H9 (cell line): ENCODE results near the gene ALKBH2. TPM values are rescaled to one million over a fixed set of nuclear protein-coding genes. Genes with fewer than 3 reads are reported as not detected.
A peak's percentile ranks its signal among the peaks of the same experiment; 100 is the strongest.

ENCODE experiments used
- DNase-seq: peaks from one replicate; pipeline ENCODE4 v3.0.0-alpha.2; 2017
- H2AFZ ChIP-seq: one replicate; pipeline ENCODE4 v1.6.1; 2013; ENCODE audit warnings: mild to moderate bottlenecking, low read length, control low read depth, moderate library complexity
- H2AK5ac ChIP-seq: 2 replicates; pipeline ENCODE4 v1.6.1; 2013; ENCODE audit warnings: low read length, control low read depth, mixed read lengths; ENCODE audit not compliant: insufficient read length
- H2BK120ac ChIP-seq: one replicate; pipeline ENCODE4 v1.6.1; 2013; ENCODE audit warnings: low read depth, mild to moderate bottlenecking, low read length, control low read depth, inconsistent platforms; ENCODE audit not compliant: poor library complexity, severe bottlenecking
- H2BK12ac ChIP-seq: 2 replicates; pipeline ENCODE4 v1.6.1; 2013; ENCODE audit warnings: low read length, control low read depth, mixed read lengths, low read depth; ENCODE audit not compliant: insufficient read length
- H2BK15ac ChIP-seq: 2 replicates; pipeline ENCODE4 v1.6.1; 2013; ENCODE audit warnings: low read depth, low read length, control low read depth
- H2BK20ac ChIP-seq: one replicate; pipeline ENCODE4 v1.6.1; 2013; ENCODE audit warnings: low read depth, mild to moderate bottlenecking, low read length, control low read depth, inconsistent platforms; ENCODE audit not compliant: poor library complexity, severe bottlenecking
- H2BK5ac ChIP-seq: 2 replicates; pipeline ENCODE4 v1.6.1; 2013; ENCODE audit warnings: low read length, control low read depth, mixed read lengths; ENCODE audit not compliant: insufficient read length
- H3K14ac ChIP-seq: 2 replicates; pipeline ENCODE4 v1.6.1; 2013; ENCODE audit warnings: low read length, control low read depth; ENCODE audit not compliant: insufficient read depth
- H3K18ac ChIP-seq: 2 replicates; pipeline ENCODE4 v1.6.1; 2013; ENCODE audit warnings: low read depth, mild to moderate bottlenecking, mixed read lengths, low read length, control low read depth; ENCODE audit not compliant: insufficient read length
- H3K23ac ChIP-seq: 2 replicates; pipeline ENCODE4 v1.6.1; 2013; ENCODE audit warnings: low read length, control low read depth, mixed read lengths, low read depth; ENCODE audit not compliant: insufficient read length
- H3K23me2 ChIP-seq: 2 replicates; pipeline ENCODE4 v1.6.1; 2013; ENCODE audit warnings: low read depth, mild to moderate bottlenecking, mixed read lengths, low read length, control low read depth; ENCODE audit not compliant: insufficient read length, poor library complexity, severe bottlenecking
- H3K27ac ChIP-seq: 2 replicates; pipeline ENCODE4 v1.5.1; 2013; ENCODE audit warnings: low read length, control low read depth, mixed read lengths, low read depth; ENCODE audit not compliant: insufficient read length
- H3K27me3 ChIP-seq: 2 replicates; pipeline ENCODE4 v1.6.1; 2013; ENCODE audit warnings: low read length, control low read depth, inconsistent platforms; ENCODE audit not compliant: insufficient read depth
- H3K4ac ChIP-seq: 2 replicates; pipeline ENCODE4 v1.6.1; 2013; ENCODE audit warnings: low read depth, mild to moderate bottlenecking, control low read depth, inconsistent platforms, low read length, moderate library complexity
- H3K4me1 ChIP-seq: 2 replicates; pipeline ENCODE4 v1.6.1; 2013; ENCODE audit warnings: low read length, control low read depth, inconsistent platforms; ENCODE audit not compliant: insufficient read depth
- H3K4me2 ChIP-seq: 2 replicates; pipeline ENCODE4 v1.6.1; 2013; ENCODE audit warnings: low read length, control low read depth, mixed read lengths; ENCODE audit not compliant: insufficient read length, insufficient read depth
- H3K56ac ChIP-seq: 2 replicates; pipeline ENCODE4 v1.6.1; 2013; ENCODE audit warnings: low read depth, mild to moderate bottlenecking, mixed read lengths, low read length, control low read depth; ENCODE audit not compliant: insufficient read length
- H3K79me1 ChIP-seq: 2 replicates; pipeline ENCODE4 v1.6.1; 2013; ENCODE audit warnings: low read depth, mild to moderate bottlenecking, moderate library complexity, low read length, control low read depth, inconsistent platforms; ENCODE audit not compliant: insufficient read depth, poor library complexity, severe bottlenecking
- H3K79me2 ChIP-seq: 2 replicates; pipeline ENCODE4 v1.6.1; 2013; ENCODE audit warnings: low read length, control low read depth, inconsistent platforms; ENCODE audit not compliant: insufficient read depth
- H3K9ac ChIP-seq: 2 replicates; pipeline ENCODE4 v1.6.1; 2013; ENCODE audit warnings: low read length, control low read depth, mixed read lengths; ENCODE audit not compliant: insufficient read length; ENCODE audit errors: extremely low read depth
- H3K9me3 ChIP-seq: one replicate; pipeline ENCODE4 v1.6.1; 2013; ENCODE audit warnings: low read depth, low read length, inconsistent platforms; ENCODE audit not compliant: control insufficient read depth
- H3T11ph ChIP-seq: one replicate; pipeline ENCODE4 v1.6.1; 2013; ENCODE audit warnings: mild to moderate bottlenecking, low read length, control low read depth, inconsistent platforms
- H4K20me1 ChIP-seq: one replicate; pipeline ENCODE4 v1.6.1; 2013; ENCODE audit not compliant: control insufficient read depth, insufficient read length, insufficient read depth
- H4K5ac ChIP-seq: 2 replicates; pipeline ENCODE4 v1.6.1; 2013; ENCODE audit warnings: low read depth, mild to moderate bottlenecking, mixed read lengths, low read length, control low read depth; ENCODE audit not compliant: insufficient read length
- H4K8ac ChIP-seq: replicated peaks from 2 replicates; pipeline ENCODE4 v1.6.1; 2013; ENCODE audit warnings: low read length, control low read depth, mixed read lengths, low read depth; ENCODE audit not compliant: insufficient read length
- H4K91ac ChIP-seq: 2 replicates; pipeline ENCODE4 v1.6.1; 2013; ENCODE audit warnings: low read depth, mild to moderate bottlenecking, moderate library complexity, mixed read lengths, low read length, control low read depth; ENCODE audit not compliant: insufficient read length
- H3K27ac Mint-ChIP-seq, 3 experiments: 2 replicates in 2 of 3; 3 replicates in 1 of 3; pipeline ENCODE4 v1.8.0; 2020 to 2021; ENCODE audit warnings: mixed read lengths in 3 of 3, mild to moderate bottlenecking in 1 of 3, moderate library complexity in 1 of 3
- H3K27me3 Mint-ChIP-seq: 2 replicates; pipeline ENCODE4 v1.8.0; 2021; ENCODE audit warnings: low read depth, mild to moderate bottlenecking, moderate library complexity, mixed read lengths
- H3K36me3 Mint-ChIP-seq, 3 experiments: 2 replicates in 2 of 3; 3 replicates in 1 of 3; pipeline ENCODE4 v1.8.0; 2020 to 2021; ENCODE audit warnings: low read depth in 3 of 3, mixed read lengths in 3 of 3; ENCODE audit not compliant: insufficient read depth in 1 of 3
- H3K4me1 Mint-ChIP-seq, 2 experiments: 2 replicates each; pipeline ENCODE4 v1.8.0; 2020; ENCODE audit warnings: mixed read lengths in 2 of 2
- H3K4me3 Mint-ChIP-seq, 2 experiments: 2 replicates in 1 of 2; 3 replicates in 1 of 2; pipeline ENCODE4 v1.8.0; 2020 to 2021; ENCODE audit warnings: mild to moderate bottlenecking in 2 of 2, mixed read lengths in 2 of 2, moderate library complexity in 1 of 2
- H3K9me3 Mint-ChIP-seq, 2 experiments: 2 replicates in 1 of 2; 3 replicates in 1 of 2; pipeline ENCODE4 v1.8.0; 2020; ENCODE audit warnings: mild to moderate bottlenecking in 2 of 2, mixed read lengths in 2 of 2, moderate library complexity in 1 of 2
- CTCF ChIP-seq: fragments of 200-600 bp; sonication (generic); conservative IDR thresholded peaks from 3 replicates; pipeline ENCODE4 v1.8.0; 2021; ENCODE audit warnings: antibody characterized with exemption, mild to moderate bottlenecking
- WGBS: extraction: QIAGEN DNeasy Blood & Tissue Kit; methylation state at CpG from one replicate; pipeline ENCODE4 v1.1.7; 2013; ENCODE audit warnings: missing lambda C conversion rate, low lambda C conversion rate, mixed read lengths; ENCODE audit not compliant: insufficient read length; ENCODE audit errors: extremely low coverage; 5-methylcytosine and 5-hydroxymethylcytosine counted together
- total RNA-seq: library from RNA; stranded (reverse); gene quantifications from 2 replicates; pipeline ENCODE4 v1.2.1, GENCODE V29; 2021

The ALKBH2 gene
- total RNA-seq, 1 experiment from 2014 or later = 24.4 TPM

- no peaks in the 10 kb centered on the region for H3K79me2 ChIP-seq
- no peaks in the 10 kb centered on the region for H3K9me3 ChIP-seq
- TF ChIP-seq CTCF = no peak
- no peak overlapping the region for H4K91ac ChIP-seq
- no peaks in the 10 kb centered on the region for H3K23me2 ChIP-seq
- H3K14ac ChIP-seq = no peak overlapping the region
- no peak overlapping the region for H3K4ac ChIP-seq
- no peak overlapping the region for H3K23ac ChIP-seq
- peaks cover 6% of the 10 kb centered on the region for H3K4me1 ChIP-seq
- Mint-ChIP-seq H3K9me3 (no peaks in the 10 kb centered on the region), H3K27ac (peak overlapping the region in 1 of 3 experiments; percentile 8; a peak in 1 of 7 replicates), H3K4me1 (peaks cover 8 to 9% of the 10 kb centered on the region in 2 experiments), H3K4me3 (no peak overlapping the region), H3K27me3 (no peaks in the 10 kb centered on the region; the same call in 1 of the 2 replicates), H3K36me3 (no peaks in the 10 kb centered on the region; a peak in 1 of 7 replicates)
- no peak overlapping the region for H3K9ac ChIP-seq
- H3K18ac ChIP-seq = no peak overlapping the region
- no peaks in the 10 kb centered on the region for H3K27me3 ChIP-seq
- no peak overlapping the region for H2BK15ac ChIP-seq
- no peaks in the 10 kb centered on the region for H3K79me1 ChIP-seq
- no peak overlapping the region for H2BK120ac ChIP-seq
- no peak overlapping the region for H2AK5ac ChIP-seq
- H2BK12ac ChIP-seq = no peak overlapping the region
- H3K4me2 ChIP-seq = no peak overlapping the region
- no peak overlapping the region for H2BK20ac ChIP-seq
- no peak overlapping the region for H2AFZ ChIP-seq
- no peaks in the 10 kb centered on the region for H4K20me1 ChIP-seq
- H3K56ac ChIP-seq = no peak overlapping the region
- no peak overlapping the region for H3T11ph ChIP-seq
- DNase-seq = no peak
- H2BK5ac ChIP-seq = no peak overlapping the region
- no CpG with 5 or more reads among the region's 13 CpGs for WGBS
- H3K27ac ChIP-seq = no peak overlapping the region
- no peak overlapping the region for H4K8ac ChIP-seq
- H4K5ac ChIP-seq = no peak overlapping the region
Observed at GRCh38 chr12:109127533-109128242, 34.4 kb upstream of the ALKBH2 start.
